ENCODE data around the gene LYRM7. TPM values are rescaled to one million over a fixed set of nuclear protein-coding genes. Genes with fewer than 3 reads are reported as not detected.

The LYRM7 gene
- total RNA-seq, 2 donors from 2014 or later, result 8.8 to 9.0 TPM

DNA sequence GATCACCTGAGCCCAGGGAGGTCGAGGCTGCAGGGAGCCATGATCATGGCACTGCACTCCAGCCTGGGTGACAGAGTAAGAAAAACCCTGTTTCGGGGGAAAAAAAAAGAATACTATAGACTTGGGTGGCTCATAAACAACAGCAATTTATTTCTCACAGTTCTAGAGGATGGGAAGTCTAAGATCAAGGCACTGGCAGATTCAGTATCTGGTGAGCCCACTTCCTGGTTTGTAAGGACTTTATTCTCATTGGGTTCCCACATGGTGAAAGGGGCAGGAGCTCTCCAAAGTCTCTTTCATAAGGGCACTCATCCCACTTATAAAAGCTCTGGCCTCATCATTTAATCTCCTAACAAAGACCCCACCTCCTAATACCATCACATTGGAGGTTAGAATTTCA is 14.4 kb upstream of the LYRM7 start:
- Histone ChIP-seq H3K9ac (ENCODE audit: extremely low read depth, low read length, poor library complexity, severe bottlenecking) (no peak overlapping the region), H3K27me3 (ENCODE audit: control insufficient read depth, insufficient read depth, low read length, poor library complexity, severe bottlenecking) (no peaks in the 10 kb centered on the region), H3K36me3 (ENCODE audit: control insufficient read depth, insufficient read depth, low read length) (peaks cover 31% of the 10 kb centered on the region), H3K27ac (ENCODE audit: low read depth, low read length) (no peak overlapping the region), H3K9me3 (ENCODE audit: control insufficient read depth, low read length) (no peaks in the 10 kb centered on the region), H3K4me1 (ENCODE audit: control insufficient read depth, insufficient read depth, low read length) (no peaks in the 10 kb centered on the region), H3K4me3 (ENCODE audit: low read length) (no peak overlapping the region)
- TF ChIP-seq, protein P1, sequence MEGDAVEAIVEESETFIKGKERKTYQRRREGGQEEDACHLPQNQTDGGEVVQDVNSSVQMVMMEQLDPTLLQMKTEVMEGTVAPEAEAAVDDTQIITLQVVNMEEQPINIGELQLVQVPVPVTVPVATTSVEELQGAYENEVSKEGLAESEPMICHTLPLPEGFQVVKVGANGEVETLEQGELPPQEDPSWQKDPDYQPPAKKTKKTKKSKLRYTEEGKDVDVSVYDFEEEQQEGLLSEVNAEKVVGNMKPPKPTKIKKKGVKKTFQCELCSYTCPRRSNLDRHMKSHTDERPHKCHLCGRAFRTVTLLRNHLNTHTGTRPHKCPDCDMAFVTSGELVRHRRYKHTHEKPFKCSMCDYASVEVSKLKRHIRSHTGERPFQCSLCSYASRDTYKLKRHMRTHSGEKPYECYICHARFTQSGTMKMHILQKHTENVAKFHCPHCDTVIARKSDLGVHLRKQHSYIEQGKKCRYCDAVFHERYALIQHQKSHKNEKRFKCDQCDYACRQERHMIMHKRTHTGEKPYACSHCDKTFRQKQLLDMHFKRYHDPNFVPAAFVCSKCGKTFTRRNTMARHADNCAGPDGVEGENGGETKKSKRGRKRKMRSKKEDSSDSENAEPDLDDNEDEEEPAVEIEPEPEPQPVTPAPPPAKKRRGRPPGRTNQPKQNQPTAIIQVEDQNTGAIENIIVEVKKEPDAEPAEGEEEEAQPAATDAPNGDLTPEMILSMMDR (conservative IDR thresholded peaks at IDR 0.05), result no peak
- peaks cover 37% of the 10 kb centered on the region for H3K36me3 Mint-ChIP-seq (ENCODE audit: low read depth)
- no peaks in the 10 kb centered on the region for H3K9me3 Mint-ChIP-seq
- 88 to 100% methylated on average over 1 to 2 of the region's 2 CpGs for WGBS, 2 experiments (ENCODE audit: insufficient coverage in 1 of 2, insufficient read length in 1 of 2)
- no peak overlapping the region for H3K27ac Mint-ChIP-seq
- H3K27me3 Mint-ChIP-seq (ENCODE audit: insufficient read depth), result no peaks in the 10 kb centered on the region
- DNase-seq, result no peak
- no peaks in the 10 kb centered on the region for H3K4me1 Mint-ChIP-seq
- H3K4me3 Mint-ChIP-seq, result no peak overlapping the region

DNA sequence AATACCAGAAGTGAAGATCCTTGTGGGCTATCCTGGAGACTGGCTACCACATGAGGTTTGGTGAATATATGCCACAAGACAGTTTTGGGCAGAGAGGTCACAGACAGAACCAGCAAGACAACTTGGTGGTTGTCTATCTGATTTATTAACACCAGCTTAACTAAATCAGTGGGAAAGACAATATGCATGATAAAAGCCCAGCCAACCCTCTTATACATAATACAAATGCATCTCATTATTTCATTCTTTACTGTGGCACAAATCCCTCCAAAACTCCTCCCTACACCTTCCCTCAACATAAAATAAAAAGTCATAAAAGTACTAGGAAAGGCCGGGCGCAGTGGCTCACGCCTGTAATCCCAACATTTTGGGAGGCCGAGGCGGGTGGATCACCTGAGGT is 13.8 kb upstream of the LYRM7 start:
- WGBS, 2 experiments (ENCODE audit: insufficient coverage in 1 of 2, insufficient read length in 1 of 2), result 97 to 100% methylated on average over 5 of the region's 5 CpGs
- no peak overlapping the region for H3K4me3 Mint-ChIP-seq

DNA sequence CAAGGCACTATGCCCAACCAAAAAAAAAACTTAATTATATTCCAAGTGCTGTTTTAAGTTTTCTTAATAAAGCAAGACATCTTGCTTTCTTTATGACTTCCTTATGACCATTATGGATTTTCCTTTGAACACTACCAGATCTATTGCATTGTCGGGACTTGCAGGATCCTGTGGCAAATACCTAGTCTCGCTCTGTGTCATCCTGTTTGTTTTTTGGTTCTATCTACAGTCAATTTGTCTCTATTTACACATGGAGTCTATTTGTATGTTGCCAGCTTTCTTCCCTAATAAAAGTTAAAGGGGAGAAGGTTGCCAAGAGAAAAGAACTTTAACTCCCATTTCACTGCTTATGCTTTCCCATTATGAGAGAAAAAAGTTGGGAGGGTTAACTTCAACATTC is 10.6 kb upstream of the LYRM7 start:
- WGBS, 2 experiments (ENCODE audit: insufficient coverage in 1 of 2, insufficient read length in 1 of 2), result 71 to 83% methylated on average over 2 of the region's 2 CpGs
- no peak overlapping the region for H3K27ac Mint-ChIP-seq
- H3K4me3 ChIP-seq (ENCODE audit: low read length), result no peak overlapping the region
- no peak overlapping the region for H3K27ac ChIP-seq (ENCODE audit: low read depth, low read length)
- H3K9ac ChIP-seq (ENCODE audit: extremely low read depth, low read length, poor library complexity, severe bottlenecking), result no peak overlapping the region
- peaks cover 5% of the 10 kb centered on the region for H3K4me1 Mint-ChIP-seq
- DNase-seq, result no peak
- peaks cover 42% of the 10 kb centered on the region for H3K36me3 ChIP-seq (ENCODE audit: control insufficient read depth, insufficient read depth, low read length)
- TF ChIP-seq, protein P1 (conservative IDR thresholded peaks at IDR 0.05), result no peak
- H3K36me3 Mint-ChIP-seq (ENCODE audit: low read depth), result peaks cover 56% of the 10 kb centered on the region
- no peaks in the 10 kb centered on the region for H3K9me3 ChIP-seq (ENCODE audit: control insufficient read depth, low read length)
- H3K27me3 Mint-ChIP-seq (ENCODE audit: insufficient read depth), result no peaks in the 10 kb centered on the region
- no peaks in the 10 kb centered on the region for H3K9me3 Mint-ChIP-seq
- H3K4me1 ChIP-seq (ENCODE audit: control insufficient read depth, insufficient read depth, low read length), result no peaks in the 10 kb centered on the region
- H3K4me3 Mint-ChIP-seq, result no peak overlapping the region
- no peaks in the 10 kb centered on the region for H3K27me3 ChIP-seq (ENCODE audit: control insufficient read depth, insufficient read depth, low read length, poor library complexity, severe bottlenecking)

More for the DNA sequence above, 13.8 kb upstream of the LYRM7 start:
- H3K36me3 Mint-ChIP-seq (ENCODE audit: low read depth), result peaks cover 41% of the 10 kb centered on the region
- Histone ChIP-seq H3K27ac (ENCODE audit: low read depth, low read length) (no peak overlapping the region), H3K36me3 (ENCODE audit: control insufficient read depth, insufficient read depth, low read length) (peaks cover 35% of the 10 kb centered on the region), H3K4me1 (ENCODE audit: control insufficient read depth, insufficient read depth, low read length) (no peaks in the 10 kb centered on the region), H3K27me3 (ENCODE audit: control insufficient read depth, insufficient read depth, low read length, poor library complexity, severe bottlenecking) (no peaks in the 10 kb centered on the region), H3K4me3 (ENCODE audit: low read length) (no peak overlapping the region), H3K9me3 (ENCODE audit: control insufficient read depth, low read length) (no peaks in the 10 kb centered on the region), H3K9ac (ENCODE audit: extremely low read depth, low read length, poor library complexity, severe bottlenecking) (no peak overlapping the region)
- H3K4me1 Mint-ChIP-seq, result no peaks in the 10 kb centered on the region
- H3K9me3 Mint-ChIP-seq, result no peaks in the 10 kb centered on the region
- no peak overlapping the region for H3K27ac Mint-ChIP-seq
- DNase-seq, result no peak
- H3K27me3 Mint-ChIP-seq (ENCODE audit: insufficient read depth), result no peaks in the 10 kb centered on the region
- TF ChIP-seq, protein P1 (conservative IDR thresholded peaks at IDR 0.05), result no peak
